Measurements from ENCODE around the gene CCDC93. TPM values are rescaled to one million over a fixed set of nuclear protein-coding genes. Genes with fewer than 3 reads are reported as not detected.
"Not testable (repeated sequence)": the region's sequence is repeated elsewhere in the genome, so short reads cannot be mapped to it uniquely, and the experiment has no call there.

CCDC93 gene
- polyA plus RNA-seq, 10 donors = 18.4 to 38.9 (median 26.3) TPM

GRCh38 chr2:118046634-118047210, 32.9 kb upstream of the CCDC93 start:
- DNase-seq = peak in 2 of 3 donors; percentile 33 to 59

- DNase-seq = no peak
Observed at GRCh38 chr2:118045286-118045685, 31.4 kb upstream of the CCDC93 start.

- no peak for DNase-seq
Observed at GRCh38 chr2:118044854-118045253, 31.0 kb upstream of the CCDC93 start.

GRCh38 chr2:118044103-118044716, 30.3 kb upstream of the CCDC93 start:
- DNase-seq = no peak

- no peak for DNase-seq
Observed at GRCh38 chr2:118040891-118041290, 27.0 kb upstream of the CCDC93 start.

GRCh38 chr2:118032169-118033013, 18.5 kb upstream of the CCDC93 start:
- peak in 1 of 3 donors; percentile 49 for DNase-seq

GRCh38 chr2:118031566-118031965, 17.7 kb upstream of the CCDC93 start:
- no peak for DNase-seq

- DNase-seq = no peak
Observed at GRCh38 chr2:118029025-118029424, 15.2 kb upstream of the CCDC93 start.

- DNase-seq = no peak
Observed at GRCh38 chr2:118021356-118021755, 7.5 kb upstream of the CCDC93 start.

- no peak for DNase-seq
Observed at GRCh38 chr2:118019821-118020220, 6.0 kb upstream of the CCDC93 start.

- DNase-seq = no peak
Observed at GRCh38 chr2:118016911-118017310, 3.0 kb upstream of the CCDC93 start.

- DNase-seq = not testable (repeated sequence)
Observed at GRCh38 chr2:118015761-118016160, 1.9 kb upstream of the CCDC93 start.

GRCh38 chr2:118014492-118014824, 588 bp upstream of the CCDC93 start:
- no peak for DNase-seq

GRCh38 chr2:118013221-118013723, 598 bp downstream of the CCDC93 start:
- peak in 1 of 3 donors; percentile 14 for DNase-seq

GRCh38 chr2:118012778-118013177, 1.1 kb downstream of the CCDC93 start:
- peak in 1 of 3 donors; percentile 4 for DNase-seq

- no peak for DNase-seq
Observed at GRCh38 chr2:118010473-118010872, 3.4 kb downstream of the CCDC93 start.

- DNase-seq = no peak
Observed at GRCh38 chr2:118006861-118007260, 7.0 kb downstream of the CCDC93 start.

GRCh38 chr2:118006326-118006725, 7.5 kb downstream of the CCDC93 start:
- DNase-seq = no peak

GRCh38 chr2:118003396-118003824, 10.5 kb downstream of the CCDC93 start:
- DNase-seq = peak; percentile 65 to 85 (median 70)

- no peak for DNase-seq
Observed at GRCh38 chr2:118000041-118000440, 13.8 kb downstream of the CCDC93 start.

- DNase-seq = no peak
Observed at GRCh38 chr2:117997872-117998454, 15.9 kb downstream of the CCDC93 start.

- DNase-seq = no peak
Observed at GRCh38 chr2:117996525-117996924, 17.3 kb downstream of the CCDC93 start.

Measured in muscle of back (tissue), 11 donors.